ENCODE results near the gene FAM181A.

Gene FAM181A

GRCh38 chr14:93978735-93979134 lies 51.6 kb downstream of the FAM181A start:
- DNase-seq (ENCODE audit: low read depth): no peak
